OCI-LY3 (cell line): ENCODE data around the gene BRAT1.

Experiments used
- H2AFZ ChIP-seq: fragments of 200-600, 300-600 bp; shearing (Covaris generic); 2 replicates; pipeline ENCODE4 v1.6.0; 2014; ENCODE audit warnings: antibody characterized with exemption, low read depth, low read length
- H3K27ac ChIP-seq: fragments of 200-600, 300-600 bp; sonication (generic); 2 replicates; pipeline ENCODE4 v1.5.1; 2014; ENCODE audit warnings: mild to moderate bottlenecking, low read length, moderate library complexity, mixed read lengths
- H3K27me3 ChIP-seq: fragments of 200-600, 300-600 bp; sonication (generic); 2 replicates; pipeline ENCODE4 v1.6.1; 2014; ENCODE audit warnings: low read depth, low read length, mixed read lengths
- H3K36me3 ChIP-seq: fragments of 200-600, 300-600 bp; sonication (generic); replicated peaks from 2 replicates; pipeline ENCODE3; 2014; ENCODE audit warnings: low read depth, low read length, mixed read lengths
- H3K4me1 ChIP-seq: fragments of 300-600, 200-600 bp; sonication (generic); 2 replicates; pipeline ENCODE4 v1.6.1; 2014; ENCODE audit warnings: low read length, mixed read lengths
- H3K4me2 ChIP-seq: fragments of 200-600, 300-600 bp; sonication (generic); 2 replicates; pipeline ENCODE4 v1.6.1; 2014; ENCODE audit warnings: low read length, mixed read lengths
- H3K4me3 ChIP-seq: fragments of 300-600, 200-600 bp; sonication (generic); 2 replicates; pipeline ENCODE4 v1.5.1; 2014; ENCODE audit warnings: antibody characterized with exemption, mild to moderate bottlenecking, low read length, moderate library complexity
- H3K79me2 ChIP-seq: fragments of 300-600, 200-600 bp; shearing (Covaris generic); 2 replicates; pipeline ENCODE4 v1.6.1; 2014; ENCODE audit warnings: mild to moderate bottlenecking, low read length, mixed read lengths
- H3K9ac ChIP-seq: fragments of 300-600, 200-600 bp; shearing (Covaris generic); 2 replicates; pipeline ENCODE4 v1.6.0; 2014; ENCODE audit warnings: mild to moderate bottlenecking, low read length, moderate library complexity
- H3K9me3 ChIP-seq: fragments of 200-600, 300-600 bp; shearing (Covaris generic); 2 replicates; pipeline ENCODE4 v1.6.1; 2014; ENCODE audit warnings: low read length, mixed read lengths; ENCODE audit not compliant: insufficient read depth
- H4K20me1 ChIP-seq: fragments of 200-600, 300-600 bp; sonication (generic); 2 replicates; pipeline ENCODE4 v1.6.1; 2016; ENCODE audit warnings: low read length, mixed read lengths; ENCODE audit not compliant: insufficient read depth
- CTCF ChIP-seq: fragments of 200-600, 300-600 bp; sonication (generic); IDR thresholded peaks from 2 replicates; pipeline ENCODE4 v1.5.1; 2014; ENCODE audit warnings: antibody characterized with exemption, low read length, low read depth
- EZH2phosphoT487 ChIP-seq: fragments of 200-600 bp; shearing (Covaris generic); IDR thresholded peaks from 2 replicates; pipeline ENCODE4 v1.6.1; 2018; ENCODE audit warnings: antibody characterized with exemption, mixed run types, low read depth

BRAT1 gene

GRCh38 chr7:2602406-2603043, 47.2 kb upstream of the BRAT1 start:
- H4K20me1 ChIP-seq: no peaks in the 10 kb centered on the region
- no peak overlapping the region for H3K9ac ChIP-seq
- no peaks in the 10 kb centered on the region for H3K79me2 ChIP-seq
- no peaks in the 10 kb centered on the region for H3K27me3 ChIP-seq
- H3K27ac ChIP-seq: no peak overlapping the region
- no peaks in the 10 kb centered on the region for H3K4me1 ChIP-seq
- H3K4me2 ChIP-seq: no peak overlapping the region
- peaks cover 14% of the 10 kb centered on the region for H3K36me3 ChIP-seq
- no peak overlapping the region for H3K4me3 ChIP-seq
- no peak overlapping the region for H2AFZ ChIP-seq
- no peaks in the 10 kb centered on the region for H3K9me3 ChIP-seq
- no peak for TF ChIP-seq CTCF
- TF ChIP-seq EZH2phosphoT487: no peak

GRCh38 chr7:2601907-2602306, 46.6 kb upstream of the BRAT1 start:
- H3K36me3 ChIP-seq: peaks cover 14% of the 10 kb centered on the region
- H3K9ac ChIP-seq: no peak overlapping the region
- H2AFZ ChIP-seq: no peak overlapping the region
- H3K9me3 ChIP-seq: no peaks in the 10 kb centered on the region
- no peak for TF ChIP-seq EZH2phosphoT487
- no peak for TF ChIP-seq CTCF
- no peak overlapping the region for H3K27ac ChIP-seq
- H3K27me3 ChIP-seq: no peaks in the 10 kb centered on the region
- no peak overlapping the region for H3K4me3 ChIP-seq
- no peak overlapping the region for H3K4me2 ChIP-seq
- no peaks in the 10 kb centered on the region for H3K79me2 ChIP-seq
- no peaks in the 10 kb centered on the region for H4K20me1 ChIP-seq
- no peaks in the 10 kb centered on the region for H3K4me1 ChIP-seq

- Histone ChIP-seq H3K27me3 (no peaks in the 10 kb centered on the region), H3K9ac (no peak overlapping the region), H3K4me2 (no peak overlapping the region), H3K4me3 (no peak overlapping the region), H3K9me3 (no peaks in the 10 kb centered on the region), H2AFZ (no peak overlapping the region), H4K20me1 (no peaks in the 10 kb centered on the region), H3K27ac (no peak overlapping the region), H3K79me2 (no peaks in the 10 kb centered on the region), H3K36me3 (peaks cover 14% of the 10 kb centered on the region), H3K4me1 (no peaks in the 10 kb centered on the region)
- TF ChIP-seq EZH2phosphoT487 (no peak), CTCF (no peak)
Observed at GRCh38 chr7:2601065-2601464, 45.7 kb upstream of the BRAT1 start.

GRCh38 chr7:2598154-2598823, 43.0 kb upstream of the BRAT1 start:
- no peak overlapping the region for H3K4me3 ChIP-seq
- H3K36me3 ChIP-seq: peaks cover 16% of the 10 kb centered on the region
- H3K4me1 ChIP-seq: no peaks in the 10 kb centered on the region
- TF ChIP-seq EZH2phosphoT487 (no peak), CTCF (no peak)
- no peak overlapping the region for H3K9ac ChIP-seq
- no peak overlapping the region for H3K27ac ChIP-seq
- H2AFZ ChIP-seq: no peak overlapping the region
- no peaks in the 10 kb centered on the region for H3K79me2 ChIP-seq
- H3K27me3 ChIP-seq: no peaks in the 10 kb centered on the region
- no peak overlapping the region for H3K4me2 ChIP-seq
- no peaks in the 10 kb centered on the region for H3K9me3 ChIP-seq
- H4K20me1 ChIP-seq: no peaks in the 10 kb centered on the region
